ENCODE results near the gene SF3B2. TPM values are rescaled to one million over a fixed set of nuclear protein-coding genes. Genes with fewer than 3 reads are reported as not detected.

The SF3B2 gene
- total RNA-seq, 1 experiment from 2014 or later: 237 TPM

DNA sequence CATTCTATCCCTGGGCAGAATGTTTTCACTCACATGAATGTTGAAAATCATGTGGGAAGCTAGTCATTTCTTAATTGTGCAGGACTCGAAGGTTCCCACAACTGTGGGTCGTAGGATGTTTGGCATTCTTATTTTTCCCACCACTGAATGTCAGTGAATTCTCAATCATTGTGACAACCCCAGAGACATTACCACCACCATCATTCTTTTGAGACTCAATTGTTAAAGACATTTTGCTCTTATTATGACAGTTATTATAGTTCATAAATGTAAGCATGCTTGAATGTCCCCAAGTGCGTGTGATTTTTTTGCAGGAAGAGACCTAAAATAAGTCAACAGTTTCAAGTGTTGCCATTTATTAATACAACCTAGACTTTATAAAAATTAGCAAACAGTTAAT, 36.9 kb downstream of the SF3B2 start:
- Histone ChIP-seq H3K4ac (ENCODE audit: low read depth, low read length) (no peak overlapping the region), H4K20me1 (ENCODE audit: control insufficient read depth, insufficient read depth, insufficient read length) (no peaks in the 10 kb centered on the region), H3K23me2 (ENCODE audit: insufficient read length, low read depth, low read length, poor library complexity, severe bottlenecking) (no peaks in the 10 kb centered on the region), H2BK20ac (ENCODE audit: low read depth, low read length, poor library complexity, severe bottlenecking) (no peak overlapping the region), H3K79me1 (ENCODE audit: insufficient read depth, low read depth, low read length, poor library complexity, severe bottlenecking) (no peaks in the 10 kb centered on the region), H4K91ac (ENCODE audit: insufficient read length, low read depth, low read length) (no peak overlapping the region), H3K27me3 (ENCODE audit: insufficient read depth, low read length) (no peaks in the 10 kb centered on the region), H2BK12ac (ENCODE audit: insufficient read length, low read depth, low read length) (no peak overlapping the region), H2BK120ac (ENCODE audit: low read depth, low read length, poor library complexity, severe bottlenecking) (no peak overlapping the region), H4K5ac (ENCODE audit: insufficient read length, low read depth, low read length) (no peak overlapping the region), H2AK5ac (ENCODE audit: insufficient read length, low read length) (no peak overlapping the region), H2BK5ac (ENCODE audit: insufficient read length, low read length) (no peak overlapping the region), H3K9me3 (ENCODE audit: control insufficient read depth, low read depth, low read length) (no peaks in the 10 kb centered on the region), H3K56ac (ENCODE audit: insufficient read length, low read depth, low read length) (no peak overlapping the region), H3K4me2 (ENCODE audit: insufficient read depth, insufficient read length, low read length) (no peak overlapping the region), H4K8ac (replicated peaks; ENCODE audit: insufficient read length, low read depth, low read length) (no peak overlapping the region), H3K9ac (ENCODE audit: extremely low read depth, insufficient read length, low read length) (no peak overlapping the region), H3T11ph (ENCODE audit: low read length) (no peak overlapping the region), H3K27ac (ENCODE audit: insufficient read length, low read depth, low read length) (no peak overlapping the region), H3K18ac (ENCODE audit: insufficient read length, low read depth, low read length) (no peak overlapping the region), H3K79me2 (ENCODE audit: insufficient read depth, low read length) (no peaks in the 10 kb centered on the region), H3K4me1 (ENCODE audit: insufficient read depth, low read length) (no peaks in the 10 kb centered on the region), H3K23ac (ENCODE audit: insufficient read length, low read depth, low read length) (no peak overlapping the region), H2AFZ (ENCODE audit: low read length) (no peak overlapping the region), H2BK15ac (ENCODE audit: low read depth, low read length) (no peak overlapping the region), H3K14ac (ENCODE audit: insufficient read depth, low read length) (no peak overlapping the region)
- Mint-ChIP-seq H3K4me3 (no peak overlapping the region), H3K36me3 (ENCODE audit: insufficient read depth in 1 of 3, low read depth in 3 of 3) (no peaks in the 10 kb centered on the region; a peak in 1 of 7 replicates), H3K27ac (no peak overlapping the region), H3K4me1 (no peaks in the 10 kb centered on the region; a peak in 1 of 4 replicates), H3K27me3 (ENCODE audit: low read depth) (no peaks in the 10 kb centered on the region), H3K9me3 (no peaks in the 10 kb centered on the region)
- DNase-seq: no peak
- TF ChIP-seq, protein P1, sequence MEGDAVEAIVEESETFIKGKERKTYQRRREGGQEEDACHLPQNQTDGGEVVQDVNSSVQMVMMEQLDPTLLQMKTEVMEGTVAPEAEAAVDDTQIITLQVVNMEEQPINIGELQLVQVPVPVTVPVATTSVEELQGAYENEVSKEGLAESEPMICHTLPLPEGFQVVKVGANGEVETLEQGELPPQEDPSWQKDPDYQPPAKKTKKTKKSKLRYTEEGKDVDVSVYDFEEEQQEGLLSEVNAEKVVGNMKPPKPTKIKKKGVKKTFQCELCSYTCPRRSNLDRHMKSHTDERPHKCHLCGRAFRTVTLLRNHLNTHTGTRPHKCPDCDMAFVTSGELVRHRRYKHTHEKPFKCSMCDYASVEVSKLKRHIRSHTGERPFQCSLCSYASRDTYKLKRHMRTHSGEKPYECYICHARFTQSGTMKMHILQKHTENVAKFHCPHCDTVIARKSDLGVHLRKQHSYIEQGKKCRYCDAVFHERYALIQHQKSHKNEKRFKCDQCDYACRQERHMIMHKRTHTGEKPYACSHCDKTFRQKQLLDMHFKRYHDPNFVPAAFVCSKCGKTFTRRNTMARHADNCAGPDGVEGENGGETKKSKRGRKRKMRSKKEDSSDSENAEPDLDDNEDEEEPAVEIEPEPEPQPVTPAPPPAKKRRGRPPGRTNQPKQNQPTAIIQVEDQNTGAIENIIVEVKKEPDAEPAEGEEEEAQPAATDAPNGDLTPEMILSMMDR (conservative IDR thresholded peaks at IDR 0.05): no peak
- no CpG with 5 or more reads among the region's 3 CpGs for WGBS (ENCODE audit: extremely low coverage, insufficient read length, low lambda C conversion rate)
